22Rv1 (cell line): Measurements from ENCODE around the gene ARHGAP21.

Source experiments
- CTCF ChIP-seq: fragments of 450-650 bp; IDR thresholded peaks from 2 replicates; pipeline ENCODE4 v1.5.1; 2017; ENCODE audit warnings: mild to moderate bottlenecking
- ZFX ChIP-seq: fragments of 450-650 bp; IDR thresholded peaks from 2 replicates; pipeline ENCODE4 v1.6.1; 2017; ENCODE audit warnings: antibody characterized with exemption, borderline replicate concordance

- no peak for TF ChIP-seq CTCF
- no peak for TF ChIP-seq ZFX
Measured at GRCh38 chr10:24639124-24639523, 84.6 kb downstream of the ARHGAP21 start.
